22Rv1 (cell line): ENCODE data around the gene CCNJ.

Experiments
- CTCF ChIP-seq: fragments of 450-650 bp; IDR thresholded peaks from 2 replicates; pipeline ENCODE4 v1.5.1; 2017; ENCODE audit warnings: mild to moderate bottlenecking
- ZFX ChIP-seq: fragments of 450-650 bp; IDR thresholded peaks from 2 replicates; pipeline ENCODE4 v1.6.1; 2017; ENCODE audit warnings: antibody characterized with exemption, borderline replicate concordance

- TF ChIP-seq CTCF = no peak
- no peak for TF ChIP-seq ZFX
Measured at GRCh38 chr10:96056787-96057186, 13.4 kb downstream of the CCNJ start.
